G401 (cell line): Measurements from ENCODE around the gene PPP3R2. TPM values are rescaled to one million over a fixed set of nuclear protein-coding genes. Genes with fewer than 3 reads are reported as not detected.
A peak's percentile ranks its signal among the peaks of the same experiment; 100 is the strongest.
"Not testable (repeated sequence)": the region's sequence is repeated elsewhere in the genome, so short reads cannot be mapped to it uniquely, and the experiment has no call there.

Experiments used
- DNase-seq: peaks from one replicate; pipeline ENCODE4 v3.0.0-alpha.2; 2015; ENCODE audit warnings: low spot score
- in situ Hi-C: cut with HindIII; loops from 2 replicates; pipeline ENCODE4 v1.10.0; 2016; ENCODE audit warnings: low sequenced_read_pairs, mixed read lengths
- total RNA-seq: library from RNA; depleted of rRNA; stranded (reverse); fragments of >200 nt; shearing (Covaris generic); gene quantifications from 2 replicates; pipeline ENCODE4 v1.2.3, GENCODE V29; 2014

The PPP3R2 gene
- total RNA-seq, 1 experiment from 2014 or later = not detected

- no peak for DNase-seq
- in situ Hi-C loops = no loop called here
Measured at GRCh38 chr9:101591787-101592446, 2.9 kb downstream of the PPP3R2 start.

GRCh38 chr9:101590901-101591300 lies 3.9 kb downstream of the PPP3R2 start:
- no peak for DNase-seq
- in situ Hi-C loops = no loop called here

DNA sequence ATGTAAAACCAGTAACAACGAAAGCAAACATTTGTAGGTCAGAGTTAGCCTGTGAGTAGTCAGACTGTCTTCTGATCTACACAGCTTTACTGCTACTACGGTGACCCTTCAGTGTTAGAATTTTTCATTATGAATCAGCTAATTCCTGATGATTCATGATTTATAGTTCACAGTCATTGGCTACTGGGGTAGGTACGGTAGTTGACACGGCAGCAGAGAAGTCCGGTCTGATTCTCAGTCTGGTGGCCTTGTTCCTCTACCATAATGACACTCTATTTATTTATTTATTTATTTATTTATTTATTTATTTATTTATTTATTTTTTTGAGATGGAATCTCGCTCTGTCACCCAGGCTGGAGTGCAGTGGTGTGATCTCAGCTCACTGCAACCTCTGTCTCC lies 4.7 kb downstream of the PPP3R2 start:
- in situ Hi-C loops, DNase-seq: not testable (repeated sequence)

DNA sequence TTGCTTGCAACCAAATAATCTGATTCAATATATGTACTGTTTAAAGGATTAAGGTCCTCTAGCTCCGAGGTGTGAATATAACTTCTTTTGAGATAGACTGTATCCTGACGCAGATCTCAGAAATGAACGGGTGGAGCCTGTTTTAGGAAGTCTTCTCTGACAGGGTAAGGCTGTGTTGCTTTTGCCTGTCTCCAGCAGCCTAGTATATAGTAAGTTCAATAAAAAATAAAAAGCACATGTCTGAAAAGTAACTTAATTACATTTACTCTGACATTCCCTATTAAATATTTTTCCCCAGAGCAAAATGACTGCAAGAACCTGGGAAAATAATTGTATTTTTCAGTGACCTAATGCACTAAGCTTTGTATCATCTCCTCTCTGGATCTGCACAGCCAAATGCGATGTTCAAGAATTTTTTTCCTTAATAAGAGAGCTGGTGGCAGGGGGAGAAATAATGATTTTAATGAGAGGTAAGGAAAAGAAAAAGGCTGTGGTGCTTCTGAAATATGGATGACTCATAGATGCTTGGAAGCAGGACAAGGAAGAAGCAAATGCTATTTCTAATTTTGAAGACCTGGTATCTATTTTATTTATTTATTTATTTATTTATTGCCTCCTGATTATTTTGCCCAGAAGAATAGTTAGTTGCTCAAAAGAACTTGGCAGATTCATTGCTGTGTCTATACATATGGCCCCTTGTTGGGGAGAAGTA lies 7.3 kb downstream of the PPP3R2 start:
- no peak for DNase-seq
- in situ Hi-C loops = no loop called here

DNA sequence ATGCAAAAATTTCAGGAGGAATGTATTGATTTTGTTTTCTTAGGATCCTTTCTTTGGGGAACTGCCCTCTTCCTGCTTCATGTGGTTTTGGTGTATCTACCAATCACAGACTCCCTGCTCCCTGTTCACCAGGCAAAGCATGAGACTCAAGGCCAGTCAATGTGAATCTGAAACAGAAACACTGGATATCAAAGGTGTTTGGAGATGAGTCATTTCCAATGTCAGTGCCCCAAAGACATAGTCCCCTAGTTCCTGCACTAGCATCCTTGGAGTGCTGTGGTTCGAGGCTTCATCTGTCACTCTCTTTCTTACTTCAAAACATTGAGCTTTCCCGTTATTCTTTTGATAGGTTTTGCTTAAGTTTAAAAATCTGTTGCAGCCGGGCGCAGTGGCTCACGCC lies 8.1 kb downstream of the PPP3R2 start:
- in situ Hi-C loops = no loop called here
- DNase-seq = no peak

DNA sequence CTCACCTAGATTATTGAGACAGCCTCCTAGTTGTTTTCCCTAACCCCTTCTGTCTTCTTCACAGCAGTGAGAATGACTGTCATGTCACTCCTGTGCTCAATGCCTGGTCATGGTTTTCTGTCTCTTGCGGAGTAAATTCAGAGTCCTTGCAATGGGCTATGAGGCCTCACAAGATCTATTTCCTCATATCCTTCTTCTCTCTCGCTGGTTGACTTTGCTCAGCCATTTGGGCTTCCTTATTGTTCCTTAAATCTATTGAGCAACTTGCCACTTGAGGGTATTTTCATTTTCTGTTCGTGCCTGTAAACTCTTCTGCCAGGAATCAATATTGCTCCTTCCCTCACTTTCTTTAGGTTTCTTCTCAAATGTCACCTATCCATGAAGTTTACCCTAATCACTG lies 9.0 kb downstream of the PPP3R2 start:
- DNase-seq = no peak
- in situ Hi-C loops = no loop called here

DNA sequence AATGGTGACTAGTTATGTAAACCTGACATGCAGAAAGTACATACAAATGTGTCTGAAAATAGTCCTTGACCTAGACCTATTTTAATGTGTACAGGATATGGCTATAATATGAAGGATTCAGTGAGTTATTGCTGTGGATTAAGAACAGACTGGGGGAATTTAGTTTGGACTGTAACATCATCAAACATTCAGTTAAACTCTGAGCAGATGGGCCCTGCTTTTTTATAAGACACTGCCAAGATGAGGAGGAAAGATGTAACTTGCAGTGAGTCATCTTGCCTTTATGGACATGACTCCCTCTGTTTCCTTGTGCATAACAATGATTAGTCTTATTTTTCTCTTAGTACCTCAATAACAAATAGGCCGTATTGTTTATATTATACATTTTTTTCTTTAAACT lies 12.2 kb downstream of the PPP3R2 start:
- in situ Hi-C loops = no loop called here
- DNase-seq = no peak

GRCh38 chr9:101579711-101580545 lies 14.8 kb downstream of the PPP3R2 start:
- no peak for DNase-seq
- in situ Hi-C loops = no loop called here

DNA sequence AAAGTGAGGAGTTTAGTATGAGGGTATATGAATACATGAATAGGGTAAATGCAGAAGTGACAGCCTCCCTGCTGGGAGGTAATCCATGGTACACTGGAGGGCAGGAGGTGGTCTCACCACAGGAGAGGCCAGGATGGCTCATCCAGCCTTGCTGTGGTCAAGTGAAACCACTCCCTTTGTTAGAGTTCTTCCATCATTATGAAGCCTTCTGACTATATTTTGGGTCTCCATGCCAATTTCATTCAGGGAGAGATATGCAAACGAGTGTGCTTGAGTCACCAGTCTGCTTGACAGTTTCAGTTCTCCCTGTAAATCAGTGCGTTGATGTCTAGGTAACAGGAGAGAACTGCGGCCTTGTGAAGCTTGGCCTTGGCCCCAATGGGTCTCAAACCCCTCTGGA lies 16.4 kb downstream of the PPP3R2 start:
- no peak for DNase-seq
- in situ Hi-C loops = no loop called here

DNA sequence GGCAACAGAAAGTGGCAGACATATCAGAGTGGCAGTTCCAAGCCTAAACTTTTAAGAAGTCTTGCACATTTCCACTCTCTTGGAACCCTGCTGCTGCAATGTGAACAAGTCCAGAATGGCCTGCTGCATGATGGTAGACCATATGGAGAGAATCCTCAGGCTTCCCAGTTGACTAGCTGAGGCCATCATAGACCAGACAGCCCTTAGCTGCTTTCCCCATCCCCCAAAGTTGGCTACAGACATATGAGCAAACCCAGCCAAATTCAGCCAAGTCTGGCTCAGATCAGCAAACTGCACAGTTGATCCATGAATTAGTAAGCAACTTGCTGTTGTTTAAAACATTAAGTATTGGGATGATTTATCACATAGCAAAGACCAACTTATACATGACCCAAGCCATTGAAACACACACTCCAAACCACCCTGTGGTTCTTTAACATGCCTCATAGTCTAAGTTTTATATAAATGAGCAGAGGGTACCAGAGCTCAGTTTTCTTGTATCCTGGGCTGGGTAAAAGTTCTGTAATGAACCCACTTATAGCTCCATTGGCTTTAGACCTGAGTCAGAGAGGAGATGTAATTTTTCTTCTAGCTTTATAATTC lies 19.9 kb downstream of the PPP3R2 start:
- DNase-seq = peak; percentile 12
- in situ Hi-C loops = no loop called here

GRCh38 chr9:101572316-101572715 lies 22.5 kb downstream of the PPP3R2 start:
- in situ Hi-C loops = no loop called here
- DNase-seq = no peak

DNA sequence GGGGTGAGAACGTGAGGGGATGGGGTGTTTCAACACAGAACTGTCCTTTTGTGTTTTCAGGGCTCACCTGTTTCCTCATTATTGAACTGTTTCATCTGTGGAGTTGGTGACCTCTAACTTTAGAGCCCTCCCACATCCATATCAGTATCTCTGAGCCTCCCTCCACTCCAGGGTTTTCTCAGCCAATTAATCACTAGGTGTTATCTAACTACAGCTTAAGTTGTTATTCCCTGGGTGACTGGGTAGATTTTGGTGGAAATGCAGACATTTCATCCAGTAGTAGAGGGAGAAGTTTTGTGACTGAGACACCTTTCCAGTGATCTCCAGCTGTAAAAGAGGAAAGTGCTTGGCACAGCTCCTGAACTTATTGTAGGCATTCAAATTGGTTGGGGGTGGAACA lies 23.7 kb downstream of the PPP3R2 start:
- in situ Hi-C loops = no loop called here
- no peak for DNase-seq

GRCh38 chr9:101569741-101570501 lies 24.8 kb downstream of the PPP3R2 start:
- DNase-seq = no peak
- in situ Hi-C loops = no loop called here

DNA sequence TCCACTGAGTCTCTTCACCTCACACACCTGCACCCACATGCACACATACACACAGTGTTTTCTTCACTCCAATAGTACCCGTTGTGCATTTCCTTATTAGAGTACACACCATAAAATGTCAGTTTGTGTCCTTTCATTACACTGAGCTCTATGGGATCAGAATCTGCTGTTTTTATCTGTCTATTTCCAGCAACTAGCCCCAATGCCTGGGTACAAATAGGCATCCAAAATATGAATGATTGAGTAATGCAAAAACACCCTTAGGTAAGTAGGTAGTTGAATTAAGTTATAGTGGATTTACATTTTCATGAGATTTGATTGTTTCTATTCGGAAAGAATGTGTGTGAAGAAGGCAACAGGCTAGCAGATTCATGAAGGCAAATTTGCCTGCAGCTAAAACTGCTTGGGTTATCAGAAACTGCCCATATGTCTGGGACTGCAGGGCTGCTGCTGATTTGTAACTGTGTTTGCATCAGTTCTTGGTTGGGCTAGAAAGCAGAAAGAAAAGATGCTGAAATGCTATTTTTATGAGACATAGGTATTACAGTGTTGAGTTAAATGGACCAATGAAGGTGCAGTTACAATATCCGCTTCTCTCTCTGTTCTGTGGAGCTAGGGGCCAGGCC lies 26.9 kb downstream of the PPP3R2 start:
- no peak for DNase-seq
- in situ Hi-C loops = no loop called here

GRCh38 chr9:101566904-101567724 lies 27.7 kb downstream of the PPP3R2 start:
- peak; percentile 3 for DNase-seq
- in situ Hi-C loops = no loop called here

GRCh38 chr9:101564252-101564651 lies 30.5 kb downstream of the PPP3R2 start:
- in situ Hi-C loops = no loop called here
- no peak for DNase-seq

GRCh38 chr9:101562966-101563365 lies 31.8 kb downstream of the PPP3R2 start:
- no peak for DNase-seq
- in situ Hi-C loops = no loop called here

- no peak for DNase-seq
- in situ Hi-C loops = no loop called here
Measured at GRCh38 chr9:101561740-101562139, 33.0 kb downstream of the PPP3R2 start.
